SH-SY5Y (cell line): ENCODE results near the gene SNAPIN.

ENCODE experiments used
- GATA2 ChIP-seq: IDR thresholded peaks from 2 replicates; pipeline ENCODE4 v1.6.1; 2011; ENCODE audit warnings: mild to moderate bottlenecking, low read depth, low read length
- GATA3 ChIP-seq: IDR thresholded peaks from 2 replicates; pipeline ENCODE4 v1.6.1; 2011; ENCODE audit warnings: low read depth, mild to moderate bottlenecking, low read length, moderate library complexity

Gene SNAPIN

GRCh38 chr1:153648000-153648643, 10.4 kb upstream of the SNAPIN start:
- TF ChIP-seq GATA2 (no peak), GATA3 (no peak)

DNA sequence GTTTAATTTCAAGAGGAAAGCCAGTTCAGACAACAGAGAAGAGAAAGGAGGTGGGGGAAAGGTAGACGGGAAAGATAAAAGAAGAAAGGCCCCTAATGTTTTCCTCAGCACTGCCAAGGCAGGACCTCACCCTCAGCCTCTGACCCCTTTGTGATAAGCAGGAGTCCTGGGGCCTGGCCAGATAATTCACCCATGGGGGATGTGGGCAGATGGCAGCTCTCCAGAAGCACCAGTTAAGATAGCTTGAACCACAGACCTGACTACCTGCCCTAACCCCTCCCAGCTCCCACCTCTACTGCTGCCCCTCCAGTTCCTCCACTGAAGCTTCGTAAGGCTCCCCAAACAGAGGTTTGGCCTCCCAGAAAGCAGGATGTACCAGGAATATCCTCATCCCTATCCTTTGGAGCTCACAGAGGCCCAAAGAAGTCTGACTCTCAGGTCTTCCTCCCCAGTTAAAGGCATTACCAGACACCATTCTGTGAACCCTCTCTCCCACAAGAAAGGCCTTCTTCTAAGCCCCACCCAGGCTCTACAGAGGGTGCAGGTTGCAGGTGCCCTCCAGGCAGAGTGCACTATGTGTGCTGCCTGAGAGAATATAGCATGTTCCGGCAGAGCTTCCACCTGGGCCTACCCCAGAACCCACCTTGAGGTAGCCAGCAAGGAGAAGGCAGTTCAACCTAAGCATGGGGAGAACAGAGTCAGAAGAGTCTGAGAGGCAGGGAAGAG, 9.2 kb upstream of the SNAPIN start:
- no peak for TF ChIP-seq GATA3
- no peak for TF ChIP-seq GATA2

DNA sequence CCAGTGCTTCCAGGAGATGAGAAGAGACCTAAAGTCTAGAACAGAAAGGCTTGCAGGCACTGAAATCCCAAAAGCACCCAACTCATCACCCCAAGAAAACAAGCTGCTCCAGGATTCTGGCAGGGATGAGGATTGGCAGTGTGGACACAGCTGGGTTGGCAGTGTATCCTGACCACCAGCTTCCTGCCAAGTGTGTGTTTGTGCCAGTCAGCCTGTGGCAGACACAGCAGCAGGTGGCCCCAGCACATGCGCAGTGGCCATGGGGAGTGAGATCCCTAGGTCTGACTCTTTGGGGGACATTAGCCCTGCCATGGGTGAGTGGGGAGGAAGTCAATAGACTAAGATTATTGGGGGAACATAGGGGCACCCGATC, 8.7 kb upstream of the SNAPIN start:
- TF ChIP-seq GATA2 (no peak), GATA3 (no peak)

GRCh38 chr1:153651771-153652170, 6.7 kb upstream of the SNAPIN start:
- TF ChIP-seq GATA2, result no peak
- no peak for TF ChIP-seq GATA3

GRCh38 chr1:153652805-153653500, 5.5 kb upstream of the SNAPIN start:
- TF ChIP-seq GATA3, result no peak
- TF ChIP-seq GATA2, result no peak

- TF ChIP-seq GATA2, result no peak
- no peak for TF ChIP-seq GATA3
These were observed 3.2 kb upstream of the SNAPIN start for GRCh38 chr1:153655333-153655732.

DNA sequence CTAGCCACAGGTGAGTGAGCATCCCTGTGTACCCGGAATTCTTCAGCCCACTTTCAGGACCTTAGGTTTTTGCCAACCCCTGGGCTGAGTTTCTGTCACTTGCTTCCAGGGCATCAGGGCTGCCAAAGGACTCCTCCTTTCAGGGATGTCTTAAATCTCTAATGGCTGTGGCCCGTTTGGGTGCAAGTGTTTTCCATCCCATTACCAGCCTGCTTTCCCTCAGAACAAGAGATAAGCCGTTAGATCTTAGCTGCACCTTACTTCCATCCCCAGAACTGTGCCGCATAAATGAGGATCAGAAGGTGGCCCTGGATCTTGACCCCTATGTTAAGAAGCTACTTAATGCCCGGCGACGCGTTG, 652 bp downstream of the SNAPIN start:
- TF ChIP-seq GATA3, result no peak
- no peak for TF ChIP-seq GATA2

GRCh38 chr1:153659656-153660055, 1.2 kb downstream of the SNAPIN start:
- TF ChIP-seq GATA3 (no peak), GATA2 (no peak)

GRCh38 chr1:153661111-153661708, 2.7 kb downstream of the SNAPIN start:
- TF ChIP-seq GATA2 (no peak), GATA3 (no peak)

DNA sequence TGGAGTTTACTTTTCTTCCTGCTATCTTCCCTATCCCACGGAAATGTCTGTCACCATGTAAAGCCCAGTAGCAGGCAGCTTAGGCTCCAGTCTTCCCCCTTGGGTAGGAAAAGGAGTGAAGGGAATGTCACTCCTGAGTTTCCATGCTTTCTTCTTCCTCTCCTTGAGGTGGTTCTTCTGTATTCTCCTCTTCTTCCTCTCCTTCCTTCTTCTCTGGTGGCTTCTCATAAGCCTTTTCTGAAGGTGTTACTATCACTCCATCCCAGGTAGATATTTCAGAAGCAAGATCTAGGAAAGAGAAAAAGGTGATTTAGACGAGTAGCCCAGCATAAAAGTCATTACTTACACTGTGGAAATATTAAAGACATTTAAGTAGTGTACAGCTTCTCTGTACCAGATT, 3.8 kb downstream of the SNAPIN start:
- no peak for TF ChIP-seq GATA2
- TF ChIP-seq GATA3, result no peak

DNA sequence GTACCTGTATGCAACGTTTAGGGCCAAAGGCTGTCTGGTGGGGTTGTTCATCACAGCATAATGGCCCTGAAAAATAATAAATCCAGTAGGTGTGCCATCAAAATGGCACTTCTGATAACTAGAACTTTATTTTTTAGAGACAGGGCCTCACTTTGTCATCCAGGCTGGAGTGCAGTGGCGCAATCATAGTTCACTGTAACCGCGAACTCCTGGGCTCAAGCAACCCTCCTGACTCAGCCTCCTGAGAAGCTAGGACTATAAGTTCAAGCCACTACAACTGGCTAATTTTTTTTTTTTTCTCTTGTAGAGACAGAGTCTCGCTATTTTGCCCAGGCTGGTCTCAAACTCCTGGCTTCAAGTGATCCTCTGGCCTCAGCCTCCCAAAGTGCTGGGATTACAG, 4.7 kb downstream of the SNAPIN start:
- TF ChIP-seq GATA3 (no peak), GATA2 (no peak)

DNA sequence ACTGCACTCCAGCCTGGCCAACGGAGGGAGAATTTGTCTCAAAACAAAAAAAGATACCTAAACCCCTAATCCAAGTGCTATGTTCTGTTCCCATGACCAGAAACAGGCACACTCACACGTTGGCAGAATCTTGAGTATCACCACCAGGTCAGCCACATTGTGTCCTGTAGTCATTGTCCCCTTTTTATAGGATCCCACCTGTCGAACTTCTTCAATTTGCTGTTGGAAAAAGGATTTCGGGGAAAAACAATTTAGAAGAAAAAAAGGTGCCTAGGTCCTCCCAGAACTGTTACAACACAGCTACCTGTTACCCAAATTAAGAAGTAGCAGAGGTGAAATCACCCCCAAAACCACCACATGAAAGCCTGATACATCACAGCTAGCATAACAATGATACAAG, 8.9 kb downstream of the SNAPIN start:
- TF ChIP-seq GATA3 (no peak), GATA2 (no peak)

DNA sequence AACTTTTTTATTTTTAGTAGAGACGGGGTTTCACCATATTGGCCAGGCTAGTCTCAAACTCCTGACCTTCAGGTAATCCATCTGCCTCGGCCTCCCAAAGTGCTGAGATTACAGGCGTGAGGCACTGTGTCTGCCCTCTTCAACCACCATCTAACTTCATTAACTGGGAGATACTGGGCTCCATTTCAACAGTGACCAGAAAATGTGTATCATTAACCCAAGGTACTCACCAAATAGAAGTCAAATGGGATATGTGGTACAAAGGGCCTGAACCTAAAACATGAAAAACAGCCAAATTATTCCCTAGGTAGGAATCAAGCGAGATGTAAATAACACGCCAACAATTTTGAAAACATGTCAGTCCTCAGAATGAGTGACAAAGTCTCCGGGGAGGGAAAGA, 11.1 kb downstream of the SNAPIN start:
- no peak for TF ChIP-seq GATA2
- TF ChIP-seq GATA3, result no peak

- TF ChIP-seq GATA3, result no peak
- TF ChIP-seq GATA2, result no peak
These were observed 11.9 kb downstream of the SNAPIN start for GRCh38 chr1:153670257-153670858.
